GM12891 (cell line): ENCODE data around the gene MYL7.

Source experiments
- POLR2A ChIP-seq: IDR thresholded peaks from 2 replicates; pipeline ENCODE4 v1.6.1; 2011; ENCODE audit warnings: low read depth, low read length, control low read depth
- POLR2AphosphoS5 ChIP-seq: IDR thresholded peaks from 2 replicates; pipeline ENCODE4 v1.6.1; 2011; ENCODE audit warnings: low read depth, low read length, control low read depth
- SPI1 ChIP-seq: IDR thresholded peaks from 2 replicates; pipeline ENCODE4 v1.6.1; 2011; ENCODE audit warnings: low read depth, low read length, control low read depth

DNA sequence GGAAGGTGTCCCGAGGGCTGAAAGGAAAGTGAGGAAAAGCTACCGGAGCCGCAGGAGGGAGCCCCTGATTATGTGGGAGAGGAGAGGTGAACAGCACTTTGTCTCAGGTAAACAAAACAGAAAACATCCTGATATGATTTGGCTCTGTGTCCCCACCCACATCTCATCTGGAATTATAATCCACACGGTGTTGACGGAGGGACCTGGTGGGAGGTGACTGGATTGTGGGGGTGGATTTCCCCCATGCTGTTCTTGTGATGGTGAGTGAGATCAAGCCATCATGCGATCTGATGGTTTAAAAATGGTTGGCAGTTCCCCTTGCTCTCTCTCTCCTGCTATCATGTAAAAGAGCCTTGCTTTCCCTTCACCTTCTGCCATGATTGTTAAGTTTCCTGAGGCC, 20.7 kb downstream of the MYL7 start:
- TF ChIP-seq POLR2A (no peak), POLR2AphosphoS5 (no peak), SPI1 (no peak)
